ENCODE results near the gene ZMYM4. TPM values are rescaled to one million over a fixed set of nuclear protein-coding genes. Genes with fewer than 3 reads are reported as not detected.

Gene ZMYM4
- total and polyA plus RNA-seq, 10 of the 15 experiments (the other 5 are each of a cell fraction or from before 2014, with no cell fraction given): 8.0 to 37.0 (median 28.1) TPM

- in situ Hi-C loops (cut with MboI) (no loop called here), intact Hi-C loops (cut with micrococcal nuclease; ENCODE audit: unreplicated experiment) (no loop called here)
- Histone ChIP-seq H3K9ac (ENCODE audit: control insufficient read depth, insufficient read depth, low read length) (no peak overlapping the region), H3K9me3 (replicated peaks; ENCODE audit: control insufficient read depth, insufficient read depth, low read length) (no peaks in the 10 kb centered on the region), H3K4me1 (ENCODE audit: control insufficient read depth, insufficient read depth, low read length) (peaks cover 13% of the 10 kb centered on the region; the same call in 1 of the 2 replicates), H3K27me3 (replicated peaks in 1 of 2; ENCODE audit: control insufficient read depth in 2 of 2, insufficient read depth in 2 of 2, low read length in 1 of 2) (no peaks in the 10 kb centered on the region), H4K20me1 (ENCODE audit: control insufficient read depth, insufficient read depth) (no peaks in the 10 kb centered on the region), H3K27ac (ENCODE audit: control insufficient read depth, insufficient read depth) (0 out of 2 replicates have a peak overlapping the region, but pooled peaks have one; percentile 13), H3K36me3 (ENCODE audit: control insufficient read depth in 2 of 2, insufficient read depth in 2 of 2, low read length in 1 of 2) (peaks cover 0 to 2% of the 10 kb centered on the region in 2 experiments; a peak in 2 of 4 replicates), H3K4me3 (no peak overlapping the region), H3K4me2 (ENCODE audit: control insufficient read depth, insufficient read depth) (no peak overlapping the region), H2AFZ (ENCODE audit: control insufficient read depth, low read depth, low read length) (no peak overlapping the region), H3K79me2 (ENCODE audit: control insufficient read depth, insufficient read depth, low read length) (no peaks in the 10 kb centered on the region)
- DNase-seq (ENCODE audit: low read depth, low spot score) (no peak), FAIRE-seq (no peak), ATAC-seq (no peak)
- ChIA-PET CTCF (interaction anchor here (0.6 to 1.5 kb wide), 6 partner anchors 9 to 365 kb away, joined by 3 to 4 read pairs (median 3); no protein-coding TSS in a partner anchor), RAD21 (ENCODE audit: unreplicated experiment) (no interaction called here), POLR2A (interaction anchor here (2.2 kb wide), 1 partner anchor 9 kb away, joined by 5 read pairs; no protein-coding TSS in a partner anchor), SMC1A (ENCODE audit: uncharacterized antibody, unreplicated experiment) (interaction anchor here (0.8 to 1.5 kb wide), 4 partner anchors 9 to 51 kb away, joined by 3 read pairs; no protein-coding TSS in a partner anchor)
- WGBS (ENCODE audit: insufficient coverage, insufficient replicate concordance, low lambda C conversion rate, missing lambda C conversion rate): 34% methylated on average over 3 of the region's 3 CpGs
- TF ChIP-seq SPI1 (IDR thresholded peaks at IDR 0.05; ENCODE audit: borderline replicate concordance, insufficient read depth, low read depth, low read length): 0 out of 2 replicates have a peak, but pooled peaks have one; percentile 25
- TF ChIP-seq MXI1 (IDR thresholded peaks at IDR 0.05; ENCODE audit: low read depth, low read length): no peak
- no TSS peak for BruUV-seq (replicated peaks)
Measured at GRCh38 chr1:35361638-35362037, 93.1 kb downstream of the ZMYM4 start.

GRCh38 chr1:35364741-35365140 lies 96.2 kb downstream of the ZMYM4 start:
- ChIA-PET SMC1A (ENCODE audit: uncharacterized antibody, unreplicated experiment) (interaction anchor here (0.6 to 1.3 kb wide), 5 partner anchors 14 to 286 kb away, joined by 3 to 5 read pairs (median 3); partner anchors contain the start of gene ZMYM1), CTCF (interaction anchor here (0.6 to 1.1 kb wide), 2 partner anchors 14 to 517 kb away, joined by 3 read pairs; no protein-coding TSS in a partner anchor), RAD21 (ENCODE audit: unreplicated experiment) (interaction anchor here (1.2 to 1.6 kb wide), 2 partner anchors 88 to 163 kb away, joined by 3 to 5 read pairs; no protein-coding TSS in a partner anchor), POLR2A (interaction anchor here (0.5 kb wide), 1 partner anchor 233 kb away, joined by 3 read pairs; no protein-coding TSS in a partner anchor)
- peak; percentile 13 for DNase-seq (ENCODE audit: low read depth, low spot score)
- H3K4me1 ChIP-seq (ENCODE audit: control insufficient read depth, insufficient read depth, low read length): peaks cover 13% of the 10 kb centered on the region; the same call in 1 of the 2 replicates
- H3K4me2 ChIP-seq (ENCODE audit: control insufficient read depth, insufficient read depth): peak overlapping the region; percentile 66
- peaks cover 0 to 2% of the 10 kb centered on the region in 2 experiments; a peak in 2 of 4 replicates for H3K36me3 ChIP-seq (ENCODE audit: control insufficient read depth in 2 of 2, insufficient read depth in 2 of 2, low read length in 1 of 2)
- H3K9me3 ChIP-seq (replicated peaks; ENCODE audit: control insufficient read depth, insufficient read depth, low read length): no peaks in the 10 kb centered on the region
- H2AFZ ChIP-seq (ENCODE audit: control insufficient read depth, low read depth, low read length): peak overlapping the region; percentile 6; the same call in 1 of the 2 replicates
- no peak overlapping the region for H3K9ac ChIP-seq (ENCODE audit: control insufficient read depth, insufficient read depth, low read length)
- no peak for FAIRE-seq
- no peak overlapping the region for H3K4me3 ChIP-seq
- no peaks in the 10 kb centered on the region for H4K20me1 ChIP-seq (ENCODE audit: control insufficient read depth, insufficient read depth)
- no TSS peak for BruUV-seq (replicated peaks)
- WGBS (ENCODE audit: insufficient coverage, insufficient replicate concordance, low lambda C conversion rate, missing lambda C conversion rate): 1% methylated on average over 3 of the region's 3 CpGs
- intact Hi-C loops (cut with micrococcal nuclease; ENCODE audit: unreplicated experiment) (no loop called here), in situ Hi-C loops (cut with MboI) (no loop called here)
- H3K79me2 ChIP-seq (ENCODE audit: control insufficient read depth, insufficient read depth, low read length): no peaks in the 10 kb centered on the region
- no peaks in the 10 kb centered on the region for H3K27me3 ChIP-seq (replicated peaks in 1 of 2; ENCODE audit: control insufficient read depth in 2 of 2, insufficient read depth in 2 of 2, low read length in 1 of 2)
- peak; percentile 82 for ATAC-seq
- H3K27ac ChIP-seq (ENCODE audit: control insufficient read depth, insufficient read depth): peak overlapping the region; percentile 46
- no peak; a peak in 1 of 4 replicates for TF ChIP-seq IKZF2 (IDR thresholded peaks at IDR 0.05)
- TF ChIP-seq TARDBP (IDR thresholded peaks at IDR 0.05; ENCODE audit: borderline replicate concordance): no peak
- TF ChIP-seq ESRRA (IDR thresholded peaks at IDR 0.05; ENCODE audit: low read length): no peak
- no peak for TF ChIP-seq SMC3 (IDR thresholded peaks at IDR 0.05; ENCODE audit: borderline replicate concordance, low read length)
- TF ChIP-seq CEBPZ (IDR thresholded peaks at IDR 0.05; ENCODE audit: low read depth, low read length): no peak
- TF ChIP-seq TCF3 (IDR thresholded peaks at IDR 0.05; ENCODE audit: borderline replicate concordance, insufficient read depth, low read depth, low read length): no peak
- no peak for TF ChIP-seq USF1 (IDR thresholded peaks at IDR 0.05; ENCODE audit: borderline replicate concordance, extremely low read length, insufficient read depth, low read depth, low read length)
- no peak for TF ChIP-seq E2F4 (IDR thresholded peaks at IDR 0.05; ENCODE audit: low read depth, low read length)
- no peak for TF ChIP-seq NR2F1 (conservative IDR thresholded peaks at IDR 0.05)

Measured in GM12878 (cell line).